ENCODE results near the gene CREBL2. TPM values are rescaled to one million over a fixed set of nuclear protein-coding genes. Genes with fewer than 3 reads are reported as not detected.
A peak's percentile ranks its signal among the peaks of the same experiment; 100 is the strongest.

CREBL2 gene
- total RNA-seq, 2 experiments from 2014 or later, result 15.6 to 16.1 TPM

- Mint-ChIP-seq H3K4me1 (ENCODE audit: low read depth) (peaks cover 1% of the 10 kb centered on the region), H3K27me3 (ENCODE audit: low read depth) (no peaks in the 10 kb centered on the region), H3K4me3 (no peak overlapping the region), H3K27ac (no peak overlapping the region), H3K9me3 (no peaks in the 10 kb centered on the region), H3K36me3 (ENCODE audit: low read depth) (peaks cover 6% of the 10 kb centered on the region)
- no peak for DNase-seq
- intact Hi-C loops (cut with micrococcal nuclease), result no loop called here
- CTCF ChIA-PET, result interaction anchor here (0.5 to 1.8 kb wide), 2 partner anchors 29 to 53 kb away, joined by 3 to 5 read pairs; no protein-coding TSS in a partner anchor
Measured at GRCh38 chr12:12683725-12684124, 72.0 kb downstream of the CREBL2 start.

DNA sequence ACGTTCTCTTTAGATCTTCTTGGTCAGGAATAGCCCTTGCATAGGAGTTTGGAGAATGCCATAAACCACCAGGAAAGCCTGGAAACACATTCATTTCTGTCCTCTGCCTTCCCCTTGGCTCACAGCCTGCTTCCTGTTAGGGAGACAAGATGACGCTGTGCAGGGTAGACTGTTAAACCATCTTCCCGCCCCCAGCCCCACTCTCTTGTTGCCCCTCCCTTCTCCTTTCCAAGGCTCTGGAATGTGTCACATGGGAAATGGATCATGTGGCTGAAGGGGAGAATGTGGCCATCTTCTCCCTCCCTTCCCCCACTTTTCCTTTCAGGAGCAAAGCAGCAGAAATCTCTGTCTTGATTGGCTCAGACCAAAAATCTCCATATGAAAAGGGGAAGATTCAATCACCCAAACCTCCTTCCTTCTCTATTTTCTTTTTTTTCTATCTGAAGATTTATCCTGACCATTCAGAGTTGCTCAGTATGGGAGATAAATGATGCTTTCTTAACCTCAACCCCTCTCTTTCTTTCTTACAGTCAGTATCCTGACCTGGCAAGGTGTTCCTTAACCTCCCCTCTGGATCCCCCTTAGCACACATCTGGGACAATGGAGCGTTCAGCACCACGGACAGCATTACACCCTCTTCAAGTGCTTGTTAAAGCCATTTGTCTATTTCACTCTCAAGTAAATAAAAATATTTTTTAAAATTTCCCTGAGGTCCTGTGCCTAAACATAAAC lies 72.9 kb downstream of the CREBL2 start:
- DNase-seq, result peak; percentile 57
- Mint-ChIP-seq H3K27me3 (ENCODE audit: low read depth) (no peaks in the 10 kb centered on the region), H3K36me3 (ENCODE audit: low read depth) (peaks cover 11% of the 10 kb centered on the region), H3K4me1 (ENCODE audit: low read depth) (peaks cover 6% of the 10 kb centered on the region), H3K9me3 (no peaks in the 10 kb centered on the region), H3K4me3 (no peak overlapping the region), H3K27ac (no peak overlapping the region)
- CTCF ChIA-PET, result interaction anchor here (0.5 kb wide), 1 partner anchor 52 kb away, joined by 3 read pairs; no protein-coding TSS in a partner anchor
- intact Hi-C loops (cut with micrococcal nuclease), result no loop called here

- Mint-ChIP-seq H3K4me1 (ENCODE audit: low read depth) (peaks cover 14% of the 10 kb centered on the region), H3K9me3 (no peaks in the 10 kb centered on the region), H3K27me3 (ENCODE audit: low read depth) (no peaks in the 10 kb centered on the region), H3K36me3 (ENCODE audit: low read depth) (peaks cover 11% of the 10 kb centered on the region), H3K4me3 (no peak overlapping the region), H3K27ac (no peak overlapping the region)
- CTCF ChIA-PET, result no interaction called here
- intact Hi-C loops (cut with micrococcal nuclease), result no loop called here
- DNase-seq, result no peak
Measured at GRCh38 chr12:12685305-12685704, 73.6 kb downstream of the CREBL2 start.

GRCh38 chr12:12686472-12686871 lies 74.8 kb downstream of the CREBL2 start:
- H3K27me3 Mint-ChIP-seq (ENCODE audit: low read depth), result no peaks in the 10 kb centered on the region
- H3K27ac Mint-ChIP-seq, result no peak overlapping the region
- intact Hi-C loops (cut with micrococcal nuclease), result no loop called here
- H3K4me3 Mint-ChIP-seq, result no peak overlapping the region
- CTCF ChIA-PET, result no interaction called here
- peaks cover 23% of the 10 kb centered on the region for H3K4me1 Mint-ChIP-seq (ENCODE audit: low read depth)
- no peak for DNase-seq
- H3K36me3 Mint-ChIP-seq (ENCODE audit: low read depth), result peaks cover 11% of the 10 kb centered on the region
- no peaks in the 10 kb centered on the region for H3K9me3 Mint-ChIP-seq

GRCh38 chr12:12686925-12687324 lies 75.2 kb downstream of the CREBL2 start:
- intact Hi-C loops (cut with micrococcal nuclease), result no loop called here
- H3K4me3 Mint-ChIP-seq, result no peak overlapping the region
- H3K27me3 Mint-ChIP-seq (ENCODE audit: low read depth), result no peaks in the 10 kb centered on the region
- no peak overlapping the region for H3K27ac Mint-ChIP-seq
- H3K4me1 Mint-ChIP-seq (ENCODE audit: low read depth), result peaks cover 27% of the 10 kb centered on the region
- H3K36me3 Mint-ChIP-seq (ENCODE audit: low read depth), result peaks cover 11% of the 10 kb centered on the region
- CTCF ChIA-PET, result no interaction called here
- H3K9me3 Mint-ChIP-seq, result no peaks in the 10 kb centered on the region
- DNase-seq, result no peak

DNA sequence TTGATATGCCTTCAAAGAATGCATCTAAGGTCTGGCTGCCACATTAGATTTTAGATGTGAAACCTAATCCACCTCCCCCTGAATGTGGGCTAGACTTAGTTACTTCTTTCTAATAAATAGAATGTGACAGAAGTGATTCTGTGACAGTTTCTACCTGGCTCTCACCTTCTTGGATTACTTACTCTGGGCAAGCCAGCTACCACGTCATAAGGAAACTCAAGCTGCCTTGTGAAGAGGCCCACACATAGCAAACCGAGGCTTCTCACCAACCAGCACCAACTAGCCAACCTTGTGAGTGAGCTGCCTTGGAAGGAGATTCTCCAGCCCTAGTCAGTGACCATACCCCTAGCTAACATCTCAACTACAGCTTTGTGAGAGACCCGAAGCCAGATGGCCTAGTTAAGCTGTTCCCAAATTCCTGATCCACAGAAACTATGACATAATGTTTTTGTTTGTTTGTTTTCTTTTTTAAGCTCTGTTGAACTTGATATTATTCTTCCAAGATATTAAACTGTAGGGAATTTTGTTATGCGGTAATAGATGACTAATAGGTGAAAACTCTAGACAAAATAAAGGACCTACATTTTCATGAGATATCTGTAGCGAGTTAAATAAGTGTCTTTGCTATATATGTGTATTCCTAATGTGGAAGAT lies 78.1 kb downstream of the CREBL2 start:
- no peaks in the 10 kb centered on the region for H3K27me3 Mint-ChIP-seq (ENCODE audit: low read depth)
- H3K4me3 Mint-ChIP-seq, result no peak overlapping the region
- DNase-seq, result peak; percentile 42
- peaks cover 32% of the 10 kb centered on the region for H3K4me1 Mint-ChIP-seq (ENCODE audit: low read depth)
- no peaks in the 10 kb centered on the region for H3K9me3 Mint-ChIP-seq
- intact Hi-C loops (cut with micrococcal nuclease), result loop anchor here (10.0 kb wide), 1 partner anchor 925 kb away; no protein-coding TSS in a partner anchor
- H3K36me3 Mint-ChIP-seq (ENCODE audit: low read depth), result peaks cover 15% of the 10 kb centered on the region
- CTCF ChIA-PET, result interaction anchor here (0.6 to 1.4 kb wide), 3 partner anchors 10 to 48 kb away, joined by 3 to 4 read pairs (median 4); no protein-coding TSS in a partner anchor
- peak overlapping the region; percentile 5 for H3K27ac Mint-ChIP-seq

- CTCF ChIA-PET, result interaction anchor here (0.7 kb wide), 1 partner anchor 604 kb away, joined by 3 read pairs; no protein-coding TSS in a partner anchor
- DNase-seq, result no peak
- no peak overlapping the region for H3K4me3 Mint-ChIP-seq
- H3K27me3 Mint-ChIP-seq (ENCODE audit: low read depth), result no peaks in the 10 kb centered on the region
- no peaks in the 10 kb centered on the region for H3K9me3 Mint-ChIP-seq
- no peak overlapping the region for H3K27ac Mint-ChIP-seq
- peaks cover 44% of the 10 kb centered on the region for H3K4me1 Mint-ChIP-seq (ENCODE audit: low read depth)
- peaks cover 25% of the 10 kb centered on the region for H3K36me3 Mint-ChIP-seq (ENCODE audit: low read depth)
- intact Hi-C loops (cut with micrococcal nuclease), result loop anchor here (10.0 kb wide), 1 partner anchor 927 kb away; no protein-coding TSS in a partner anchor
Measured at GRCh38 chr12:12691549-12691948, 79.9 kb downstream of the CREBL2 start.

GRCh38 chr12:12693111-12693671 lies 81.5 kb downstream of the CREBL2 start:
- Mint-ChIP-seq H3K9me3 (no peaks in the 10 kb centered on the region), H3K4me1 (ENCODE audit: low read depth) (peaks cover 56% of the 10 kb centered on the region)
- intact Hi-C loops (cut with micrococcal nuclease), result loop anchor here (10.0 kb wide), 1 partner anchor 928 kb away; no protein-coding TSS in a partner anchor

More at GRCh38 chr12:12693111-12693671, 81.5 kb downstream of the CREBL2 start:
- no peak overlapping the region for H3K4me3 Mint-ChIP-seq
- CTCF ChIA-PET, result interaction anchor here (0.9 to 1.7 kb wide), 3 partner anchors 42 to 316 kb away, joined by 3 to 7 read pairs (median 4); no protein-coding TSS in a partner anchor
- H3K27me3 Mint-ChIP-seq (ENCODE audit: low read depth), result no peaks in the 10 kb centered on the region
- DNase-seq, result no peak
- H3K27ac Mint-ChIP-seq, result no peak overlapping the region
- peaks cover 24% of the 10 kb centered on the region for H3K36me3 Mint-ChIP-seq (ENCODE audit: low read depth)

Other genes starting within 250 kb of the CREBL2 start
- gene DUSP16, start 49.0 kb upstream of the CREBL2 start, total RNA-seq, result 10 to 100 TPM; 45.7 to 47.2 TPM
- gene GPR19, start 84.3 kb downstream of the CREBL2 start, total RNA-seq, result 10 to 100 TPM; 17.1 to 18.5 TPM
- gene CDKN1B, start 105.5 kb downstream of the CREBL2 start, total RNA-seq, result 10 to 100 TPM; 35.9 to 39.1 TPM
- 1 to 10 TPM in 1 of 2 experiments, under 1 TPM in 1; 0.88 to 1.3 TPM for gene APOLD1, start 173.8 kb downstream of the CREBL2 start, total RNA-seq
- gene DDX47, start 201.5 kb downstream of the CREBL2 start, total RNA-seq, result 10 to 100 TPM; 86.6 to 87.3 TPM

Data from activated naive CD4-positive, alpha-beta T cell treated with anti-CD3 and anti-CD28 coated beads for 36 hours (primary cell).